T1000 (cell line): ENCODE measurements around the gene DPYD.

Experiments
- DNase-seq: peaks from one replicate; lab custom pipeline; 2025; ENCODE audit warnings: mixed read lengths; lab: John Stamatoyannopoulos, UW

The DPYD gene

DNA sequence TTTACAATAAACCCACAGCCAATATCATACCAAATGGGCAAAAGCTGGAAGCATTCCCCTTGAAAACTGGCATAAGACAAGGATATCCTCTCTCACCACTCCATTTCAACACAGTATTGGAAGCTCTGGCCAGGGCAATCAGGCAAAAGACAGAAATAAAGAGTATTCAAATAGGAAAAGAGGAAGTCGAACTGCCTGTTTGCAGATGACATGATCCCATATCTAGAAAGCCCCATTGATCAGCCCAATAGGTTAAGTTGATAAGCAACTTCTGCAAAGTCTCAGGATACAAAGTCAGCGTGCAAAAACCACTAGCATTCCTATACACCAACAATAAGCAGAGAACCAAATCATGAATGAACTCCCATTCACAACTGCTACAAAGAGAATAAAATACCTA, 235.5 kb downstream of the DPYD start:
- no peak for DNase-seq

GRCh38 chr1:97680894-97681293, 239.9 kb downstream of the DPYD start:
- no peak for DNase-seq

DNA sequence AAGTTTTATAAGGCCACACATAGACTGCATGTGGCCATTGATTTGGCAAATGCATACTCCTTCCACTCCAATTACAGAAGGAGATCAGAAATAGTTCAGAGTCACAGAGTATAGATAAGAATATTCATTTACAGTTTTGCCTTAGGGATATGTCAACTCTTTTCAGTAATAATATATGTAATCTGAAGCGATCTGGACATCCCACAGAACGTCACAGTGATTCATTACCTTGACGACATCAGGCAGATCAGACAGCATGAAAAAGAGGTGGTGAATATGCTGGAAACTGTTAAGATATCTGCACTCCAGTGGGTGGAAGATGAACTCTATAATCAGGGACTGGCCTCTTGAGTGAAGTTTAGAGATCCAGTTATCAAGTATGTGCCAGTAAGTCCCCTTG, 240.4 kb downstream of the DPYD start:
- DNase-seq: no peak

- DNase-seq: no peak
Observed at GRCh38 chr1:97677702-97678101, 243.1 kb downstream of the DPYD start.

- no peak for DNase-seq
Observed at GRCh38 chr1:97674517-97674916, 246.3 kb downstream of the DPYD start.

DNA sequence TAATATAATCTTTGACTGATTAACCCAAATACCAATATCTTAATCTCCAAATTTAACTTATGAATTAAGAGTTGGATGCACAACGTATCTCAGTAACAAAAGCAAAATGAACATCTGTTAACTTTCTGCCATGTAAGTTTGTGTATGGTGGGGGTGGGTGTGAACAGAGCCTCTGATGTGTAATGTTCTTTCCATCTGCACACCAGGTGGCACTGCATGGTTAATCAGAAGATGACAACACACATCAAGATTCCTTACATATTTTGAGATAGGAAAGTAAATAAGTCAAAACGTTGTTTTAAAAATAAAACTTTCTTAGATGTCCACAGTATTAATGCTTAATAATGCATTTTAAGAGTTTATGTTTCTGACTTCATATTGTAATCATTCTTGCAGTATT, 251.9 kb downstream of the DPYD start:
- DNase-seq: no peak

DNA sequence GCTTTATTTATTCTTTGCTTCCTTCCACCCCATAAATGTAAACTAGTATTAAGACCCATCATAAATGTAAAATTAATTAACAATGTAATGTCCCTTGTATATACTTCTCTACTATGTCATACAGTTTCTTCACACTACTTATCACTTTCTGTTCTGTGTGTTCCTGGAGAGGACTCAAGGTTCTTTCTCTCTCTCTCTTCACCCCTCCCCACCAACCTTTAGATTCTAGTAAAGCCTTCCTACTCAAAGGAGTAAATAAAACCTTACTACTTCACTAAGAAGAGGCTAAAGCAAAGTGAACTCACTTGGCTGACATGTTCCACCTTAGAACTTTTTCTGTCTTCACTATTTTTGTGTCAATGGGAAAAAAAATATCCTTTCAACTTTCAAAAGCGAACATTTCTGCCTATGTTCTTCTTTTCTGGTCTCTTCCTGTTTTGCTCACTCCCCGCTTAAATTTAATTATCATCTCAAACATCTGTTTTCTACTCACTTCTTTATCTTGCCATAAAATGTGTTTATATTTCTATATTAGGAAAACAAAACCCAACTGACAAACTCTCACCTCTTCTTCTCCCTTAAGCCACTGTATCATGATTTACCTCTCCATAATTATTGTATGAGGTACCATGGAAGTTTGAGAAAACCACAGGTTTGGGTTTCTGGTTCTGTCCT, 260.3 kb downstream of the DPYD start:
- no peak for DNase-seq

DNA sequence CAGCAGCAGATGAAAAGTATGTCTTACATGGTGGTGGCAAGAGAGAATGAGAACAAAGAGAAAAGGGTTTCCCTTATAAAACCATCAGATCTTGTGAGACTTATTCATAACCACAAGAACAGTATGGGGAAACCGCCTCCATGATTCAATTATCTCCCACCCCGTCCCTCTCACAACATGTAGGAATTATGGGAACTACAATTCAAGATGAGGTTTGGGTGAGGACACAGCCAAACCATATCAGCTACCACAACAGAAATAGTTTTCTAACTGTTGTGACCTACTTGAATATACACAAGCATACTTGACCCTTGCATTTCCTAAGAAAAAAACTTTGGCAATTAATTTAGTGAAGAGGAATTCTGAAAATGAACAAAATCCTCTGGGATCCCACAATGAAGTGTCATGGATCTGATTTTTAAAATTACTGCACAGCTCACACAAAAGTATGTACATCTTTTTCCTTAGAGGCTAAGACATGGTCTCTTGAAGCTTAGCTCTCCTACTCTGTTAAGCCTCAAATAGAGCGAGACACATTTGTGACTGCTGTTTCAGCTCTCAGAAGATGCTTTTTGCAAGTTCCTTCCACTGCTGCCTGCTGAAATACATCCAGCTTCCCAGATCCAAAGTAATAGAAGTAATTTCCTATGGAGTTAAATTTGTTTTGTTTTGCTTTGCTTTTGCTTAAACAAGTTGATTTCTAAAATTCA, 265.8 kb downstream of the DPYD start:
- no peak for DNase-seq

GRCh38 chr1:97651250-97651649, 269.6 kb downstream of the DPYD start:
- no peak for DNase-seq

- DNase-seq: no peak
Observed at GRCh38 chr1:97649591-97649990, 271.2 kb downstream of the DPYD start.

DNA sequence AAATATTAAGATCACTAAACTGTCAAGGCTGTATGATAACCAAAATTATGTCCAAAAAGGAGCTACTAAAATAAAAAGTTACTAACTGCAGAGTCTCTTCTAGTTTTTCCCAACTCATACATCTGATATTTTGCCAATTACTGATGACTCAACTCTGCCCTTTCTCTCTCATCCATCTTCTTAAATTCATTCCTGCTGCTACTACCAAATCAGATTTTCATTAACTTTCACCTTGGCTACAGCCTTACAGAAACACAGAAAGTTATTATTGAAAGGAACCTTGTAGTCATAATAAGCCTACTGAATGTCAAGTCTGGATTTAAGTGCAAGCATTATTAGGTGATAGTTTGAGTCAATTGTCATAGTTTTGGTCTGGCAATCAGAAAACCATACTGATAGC, 273.1 kb downstream of the DPYD start:
- DNase-seq: no peak

DNA sequence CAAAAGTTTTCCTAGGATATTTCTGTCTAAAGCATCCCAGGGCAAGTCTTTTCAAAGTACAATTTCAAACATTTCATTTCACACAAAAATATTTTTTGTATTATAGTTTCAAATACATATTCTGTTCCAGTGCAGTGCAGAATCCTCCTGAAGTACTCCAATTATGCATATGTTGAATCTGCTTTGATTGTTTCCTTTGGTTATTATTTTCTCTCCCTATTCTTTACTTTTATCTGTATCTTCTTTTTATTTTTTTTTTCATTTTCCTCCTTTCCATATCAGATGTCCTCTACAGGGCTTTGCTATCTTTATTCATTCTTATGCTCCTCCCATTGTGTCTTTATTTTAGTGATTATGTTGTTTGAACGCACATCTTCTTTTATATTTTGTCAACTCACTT, 274.8 kb downstream of the DPYD start:
- DNase-seq: no peak

DNA sequence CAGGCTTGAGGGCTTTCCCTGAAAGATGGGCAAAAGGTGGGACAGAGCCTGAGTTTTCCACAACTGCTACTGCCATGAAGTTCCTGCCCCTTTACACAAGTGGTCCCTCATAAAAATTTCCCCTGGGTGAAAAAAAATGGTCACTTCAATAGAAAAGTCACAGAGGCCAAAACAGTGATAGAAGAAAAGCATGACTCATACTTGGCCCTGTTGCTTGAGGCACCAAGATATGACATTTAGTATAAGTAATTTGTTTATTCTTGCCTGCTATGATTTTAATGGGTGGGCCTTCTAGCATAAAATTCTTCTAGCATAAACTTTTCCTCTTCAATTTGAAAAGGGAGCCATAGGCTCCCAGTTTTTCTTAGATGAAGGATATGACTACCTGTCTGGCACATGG, 280.2 kb downstream of the DPYD start:
- DNase-seq: peak; percentile 6

- no peak for DNase-seq
Observed at GRCh38 chr1:97636941-97637340, 283.9 kb downstream of the DPYD start.

GRCh38 chr1:97634758-97635157, 286.1 kb downstream of the DPYD start:
- DNase-seq: no peak

DNA sequence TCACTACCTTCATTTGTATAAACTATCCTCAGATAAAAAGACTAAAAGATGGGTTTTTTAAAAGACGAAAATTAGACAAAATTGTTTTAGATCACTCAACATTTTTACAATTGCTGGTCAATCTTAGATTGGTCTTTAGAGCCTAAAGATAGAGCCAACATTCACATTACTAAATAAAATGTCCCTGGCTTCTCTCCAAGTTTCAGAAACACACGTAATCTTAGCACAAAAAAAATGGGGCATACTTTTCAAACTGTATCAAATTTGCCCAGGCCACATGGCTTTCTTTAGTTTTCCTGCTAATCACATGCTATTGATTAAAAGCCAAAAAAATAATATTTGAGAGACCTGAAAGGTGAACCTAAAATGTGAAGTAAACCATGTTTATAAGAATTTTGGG, 288.1 kb downstream of the DPYD start:
- no peak for DNase-seq

- peak; percentile 13 for DNase-seq
Observed at GRCh38 chr1:97632075-97632474, 288.8 kb downstream of the DPYD start.

DNA sequence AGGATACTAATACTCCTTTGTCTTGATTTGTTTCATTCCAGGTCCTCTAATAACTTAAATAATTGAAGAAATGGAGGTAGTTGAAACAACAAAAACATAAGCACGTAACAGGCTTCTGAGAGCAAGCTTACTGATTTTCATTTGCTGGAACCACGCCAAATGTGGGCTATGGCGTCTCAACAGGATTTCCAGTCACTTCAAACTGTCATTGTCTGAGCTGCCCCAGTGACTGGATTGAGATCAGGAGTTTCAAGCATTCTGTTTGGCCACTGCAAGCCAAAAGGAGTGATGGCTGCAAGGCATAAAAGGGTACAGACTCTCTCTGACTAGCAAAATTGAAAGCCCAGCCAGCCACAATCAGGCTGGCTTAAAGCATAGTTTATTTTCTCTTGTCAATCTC, 289.9 kb downstream of the DPYD start:
- DNase-seq: no peak

DNA sequence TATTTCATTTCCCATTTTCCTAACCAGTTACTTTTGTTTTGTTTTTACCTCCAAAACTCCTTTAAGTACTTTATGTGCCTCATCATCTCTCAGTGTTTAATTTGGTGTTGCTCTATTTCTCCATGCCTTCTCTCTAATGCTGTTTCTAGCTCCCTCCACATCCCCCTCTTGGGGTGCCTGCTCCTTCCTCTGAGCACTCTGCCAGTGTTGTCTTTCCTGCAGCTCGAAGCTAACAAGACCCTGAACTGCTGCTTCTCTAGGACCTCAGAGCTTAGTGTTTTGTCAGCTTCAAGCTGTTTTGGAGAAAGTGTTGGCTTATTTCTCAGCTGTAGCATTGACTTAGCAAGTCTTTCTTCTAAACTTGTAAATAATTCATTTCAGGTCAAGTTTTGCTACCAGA, 290.6 kb downstream of the DPYD start:
- DNase-seq: no peak

GRCh38 chr1:97623220-97623619, 297.6 kb downstream of the DPYD start:
- DNase-seq: no peak

- no peak for DNase-seq
Observed at GRCh38 chr1:97621955-97622354, 298.9 kb downstream of the DPYD start.

GRCh38 chr1:97619706-97620105, 301.1 kb downstream of the DPYD start:
- DNase-seq: no peak

DNA sequence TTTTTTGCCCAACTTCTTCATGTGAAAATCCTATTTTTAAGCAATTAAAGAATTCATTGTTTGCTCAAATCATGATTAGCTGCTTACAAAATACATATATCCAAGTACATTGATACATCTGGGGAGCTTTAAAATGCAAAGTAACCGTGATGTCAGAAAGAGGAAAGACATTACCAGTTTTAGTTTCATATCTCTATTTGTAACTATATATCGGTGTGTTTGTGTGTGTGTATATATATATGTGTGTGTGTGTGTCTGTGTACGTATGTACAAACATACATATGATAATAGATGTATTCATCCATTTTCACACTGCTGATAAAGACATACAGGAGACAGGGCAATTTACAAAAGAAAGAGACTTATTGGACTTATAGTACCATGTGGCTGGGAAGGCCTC, 310.1 kb downstream of the DPYD start:
- DNase-seq: no peak

GRCh38 chr1:97610102-97610501, 310.7 kb downstream of the DPYD start:
- no peak for DNase-seq
